Neural progenitor cell (in vitro differentiated cells): Measurements from ENCODE around the gene SH3BP5. TPM values are rescaled to one million over a fixed set of nuclear protein-coding genes. Genes with fewer than 3 reads are reported as not detected.

Experiments used
- DNase-seq: peaks from one replicate; pipeline ENCODE4 v3.0.0-alpha.2; 2016; ENCODE audit warnings: low spot score
- H2AFZ ChIP-seq: fragments of 200-600 bp; sonication (generic); replicated peaks from 2 replicates; pipeline ENCODE4 v1.6.1; 2016; ENCODE audit warnings: antibody characterized with exemption
- H3F3A ChIP-seq: fragments of 200-600 bp; sonication (generic); 2 replicates; pipeline ENCODE4 v1.6.1; 2016; ENCODE audit warnings: antibody characterized with exemption, low read depth
- H3K27ac ChIP-seq: fragments of 200-600 bp; sonication (generic); 2 replicates; pipeline ENCODE4 v1.5.1; 2016; ENCODE audit warnings: mild to moderate bottlenecking
- H3K27me3 ChIP-seq: fragments of 200-600 bp; sonication (generic); 2 replicates; pipeline ENCODE4 v1.6.1; 2016; ENCODE audit warnings: mild to moderate bottlenecking, moderate library complexity
- H3K36me3 ChIP-seq: fragments of 200-600 bp; sonication (generic); 2 replicates; pipeline ENCODE4 v1.5.1; 2016
- H3K4me1 ChIP-seq: fragments of 200-600 bp; sonication (generic); 2 replicates; pipeline ENCODE4 v1.6.1; 2016; ENCODE audit warnings: mixed run types
- H3K4me2 ChIP-seq: fragments of 200-600 bp; sonication (generic); 2 replicates; pipeline ENCODE4 v1.6.1; 2016
- H3K4me3 ChIP-seq: fragments of 200-600 bp; sonication (generic); 2 replicates; pipeline ENCODE4 v1.5.1; 2016
- H3K79me2 ChIP-seq: fragments of 200-600 bp; sonication (generic); 2 replicates; pipeline ENCODE4 v1.6.1; 2016; ENCODE audit warnings: low read depth
- H3K9ac ChIP-seq: fragments of 200-600 bp; sonication (generic); 2 replicates; pipeline ENCODE4 v1.6.1; 2016
- H3K9me3 ChIP-seq: fragments of 200-600 bp; sonication (generic); 2 replicates; pipeline ENCODE4 v1.5.1; 2016; ENCODE audit warnings: low read depth
- H4K20me1 ChIP-seq: fragments of 200-600 bp; sonication (generic); 2 replicates; pipeline ENCODE4 v1.6.1; 2016; ENCODE audit warnings: low read depth
- H3K27ac Mint-ChIP-seq: 3 replicates; pipeline ENCODE4 v1.8.0; 2021; ENCODE audit warnings: mixed read lengths
- H3K27me3 Mint-ChIP-seq: 2 replicates; pipeline ENCODE4 v1.8.0; 2022; ENCODE audit warnings: low read depth, mild to moderate bottlenecking, inconsistent platforms, moderate library complexity, mixed read lengths; ENCODE audit not compliant: insufficient read depth
- H3K36me3 Mint-ChIP-seq: 3 replicates; pipeline ENCODE4 v1.8.0; 2021; ENCODE audit warnings: mixed read lengths
- H3K4me1 Mint-ChIP-seq: 3 replicates; pipeline ENCODE4 v1.8.0; 2021; ENCODE audit warnings: mixed read lengths
- H3K4me3 Mint-ChIP-seq: 3 replicates; pipeline ENCODE4 v1.8.0; 2021; ENCODE audit warnings: mild to moderate bottlenecking, moderate library complexity, mixed read lengths
- H3K9me3 Mint-ChIP-seq: 3 replicates; pipeline ENCODE4 v1.8.0; 2020; ENCODE audit warnings: mixed read lengths
- CTCF ChIP-seq: fragments of 200-600 bp; sonication (generic); IDR thresholded peaks from 2 replicates; pipeline ENCODE4 v1.5.1; 2017; ENCODE audit warnings: antibody characterized with exemption, mild to moderate bottlenecking
- EZH2 ChIP-seq: fragments of 200-600 bp; sonication (generic); IDR thresholded peaks from 2 replicates; pipeline ENCODE4 v1.6.1; 2017; ENCODE audit warnings: antibody characterized with exemption, mild to moderate bottlenecking, moderate library complexity
- EZH2phosphoT487 ChIP-seq: fragments of 200-600 bp; sonication (generic); IDR thresholded peaks from 2 replicates; pipeline ENCODE4 v1.6.1; 2017; ENCODE audit warnings: antibody characterized with exemption
- total RNA-seq: library from RNA; depleted of rRNA; stranded (reverse); fragments of >200 nt; gene quantifications from 2 replicates; pipeline ENCODE4 v1.2.3, GENCODE V29; 2015; ENCODE audit warnings: low replicate concordance

The SH3BP5 gene
- total RNA-seq, 1 donor from 2014 or later = 11.2 TPM

GRCh38 chr3:15255215-15255614 is 77.2 kb downstream of the SH3BP5 start:
- H3K27me3 Mint-ChIP-seq = peaks cover 5% of the 10 kb centered on the region
- H3K9ac ChIP-seq = no peak overlapping the region
- no peaks in the 10 kb centered on the region for H3K4me1 ChIP-seq
- peaks cover 11% of the 10 kb centered on the region for H3K36me3 ChIP-seq
- no peak for DNase-seq
- H3F3A ChIP-seq = peaks cover 3% of the 10 kb centered on the region
- H3K4me1 Mint-ChIP-seq = no peaks in the 10 kb centered on the region
- H3K36me3 Mint-ChIP-seq = peaks cover 47% of the 10 kb centered on the region
- H3K79me2 ChIP-seq = no peaks in the 10 kb centered on the region
- H3K9me3 Mint-ChIP-seq = no peaks in the 10 kb centered on the region
- no peak overlapping the region for H3K4me3 ChIP-seq
- no peak overlapping the region for H3K4me2 ChIP-seq
- no peaks in the 10 kb centered on the region for H3K27me3 ChIP-seq
- H3K4me3 Mint-ChIP-seq = no peak overlapping the region
- TF ChIP-seq EZH2phosphoT487 (no peak), EZH2 (no peak), CTCF (no peak)
- H3K9me3 ChIP-seq = no peaks in the 10 kb centered on the region
- no peaks in the 10 kb centered on the region for H4K20me1 ChIP-seq
- no peak overlapping the region for H2AFZ ChIP-seq
- H3K27ac Mint-ChIP-seq = no peak overlapping the region
- H3K27ac ChIP-seq = no peak overlapping the region

GRCh38 chr3:15253023-15253697 is 79.2 kb downstream of the SH3BP5 start:
- no peaks in the 10 kb centered on the region for H3K4me1 Mint-ChIP-seq

GRCh38 chr3:15246186-15246585 is 86.2 kb downstream of the SH3BP5 start:
- Histone ChIP-seq H3K79me2 (no peaks in the 10 kb centered on the region), H3K4me1 (no peaks in the 10 kb centered on the region), H3K27ac (no peak overlapping the region), H3K36me3 (no peaks in the 10 kb centered on the region), H3K9ac (no peak overlapping the region), H3K9me3 (no peaks in the 10 kb centered on the region), H3K4me3 (no peak overlapping the region), H3K27me3 (no peaks in the 10 kb centered on the region), H3F3A (no peaks in the 10 kb centered on the region), H3K4me2 (no peak overlapping the region), H2AFZ (no peak overlapping the region), H4K20me1 (no peaks in the 10 kb centered on the region)
- DNase-seq = no peak
- no peak for TF ChIP-seq EZH2
- no peak for TF ChIP-seq CTCF
- Mint-ChIP-seq H3K4me3 (no peak overlapping the region), H3K9me3 (no peaks in the 10 kb centered on the region), H3K27ac (no peak overlapping the region), H3K27me3 (no peaks in the 10 kb centered on the region), H3K4me1 (no peaks in the 10 kb centered on the region), H3K36me3 (peaks cover 26% of the 10 kb centered on the region)

More at GRCh38 chr3:15253023-15253697, 79.2 kb downstream of the SH3BP5 start:
- H3K4me3 Mint-ChIP-seq = no peak overlapping the region
- H3K27ac ChIP-seq = no peak overlapping the region
- no peak for TF ChIP-seq EZH2
- TF ChIP-seq EZH2phosphoT487 = no peak
- no peak for TF ChIP-seq CTCF
- no peaks in the 10 kb centered on the region for H3K9me3 Mint-ChIP-seq
- H3F3A ChIP-seq = peaks cover 3% of the 10 kb centered on the region
- H4K20me1 ChIP-seq = no peaks in the 10 kb centered on the region
- H2AFZ ChIP-seq = no peak overlapping the region
- no peaks in the 10 kb centered on the region for H3K27me3 ChIP-seq
- peaks cover 2% of the 10 kb centered on the region for H3K27me3 Mint-ChIP-seq
- H3K9me3 ChIP-seq = no peaks in the 10 kb centered on the region
- DNase-seq = no peak
- H3K4me1 ChIP-seq = no peaks in the 10 kb centered on the region
- H3K79me2 ChIP-seq = no peaks in the 10 kb centered on the region
- H3K36me3 Mint-ChIP-seq = peaks cover 40% of the 10 kb centered on the region
- H3K27ac Mint-ChIP-seq = no peak overlapping the region
- no peak overlapping the region for H3K4me3 ChIP-seq
- H3K36me3 ChIP-seq = peaks cover 11% of the 10 kb centered on the region
- no peak overlapping the region for H3K9ac ChIP-seq
- H3K4me2 ChIP-seq = no peak overlapping the region
